PC-3 (cell line): ENCODE results near the gene ART4. TPM values are rescaled to one million over a fixed set of nuclear protein-coding genes. Genes with fewer than 3 reads are reported as not detected.
A peak's percentile ranks its signal among the peaks of the same experiment; 100 is the strongest.

Experiments used
- ATAC-seq: fragments of 200-7000 bp; cut with Tn5 transposase; 2 replicates; pipeline ENCODE4 v1.9.1; 2020; ENCODE audit warnings: mild to moderate bottlenecking, moderate library complexity
- BruUV-seq: library from RNA; stranded (reverse); fragments of 400-500 nt; replicated peaks from 2 replicates; lab custom pipeline; 2021; lab: Mats Ljungman, UMichigan
- CTCF ChIA-PET: fragments of 300-600 bp; sonication (Branson Sonifier 250); formaldehyde crosslinking; loops from one replicate; lab custom pipeline; 2022; ENCODE audit warnings: antibody characterized with exemption; lab: Charles Lee
- POLR2A ChIA-PET: fragments of 300-600 bp; sonication (Branson Sonifier 250); formaldehyde crosslinking; loops from one replicate; lab custom pipeline; 2022; ENCODE audit warnings: antibody characterized with exemption; ENCODE audit not compliant: unreplicated experiment; lab: Charles Lee
- DNase-seq: peaks from one replicate; pipeline ENCODE4 v3.0.0-alpha.2; 2015
- H2AFZ ChIP-seq: fragments of 300-600 bp; sonication (generic); 2 replicates; pipeline ENCODE4 v1.6.0; 2016; ENCODE audit warnings: antibody characterized with exemption, low read length
- H3F3A ChIP-seq: fragments of 300-600 bp; sonication (generic); one replicate; pipeline ENCODE4 v1.6.0; 2017; ENCODE audit warnings: antibody characterized with exemption, low read length, control low read depth, mild to moderate bottlenecking; ENCODE audit not compliant: unreplicated experiment
- H3K27ac ChIP-seq: fragments of 300-600 bp; sonication (generic); 2 replicates; pipeline ENCODE4 v1.5.1; 2016; ENCODE audit warnings: mild to moderate bottlenecking, low read length
- H3K27me3 ChIP-seq: fragments of 300-600 bp; sonication (generic); 2 replicates; pipeline ENCODE4 v1.6.1; 2016; ENCODE audit warnings: low read length, mixed read lengths
- H3K36me3 ChIP-seq: fragments of 300-600 bp; sonication (generic); 2 replicates; pipeline ENCODE4 v1.6.1; 2016; ENCODE audit warnings: low read depth, mixed run types, low read length, mixed read lengths
- H3K4me1 ChIP-seq: fragments of 300-600 bp; sonication (generic); 2 replicates; pipeline ENCODE4 v1.5.1; 2016; ENCODE audit warnings: low read length; ENCODE audit not compliant: insufficient read depth
- H3K4me2 ChIP-seq: fragments of 300-600 bp; sonication (generic); 2 replicates; pipeline ENCODE4 v1.6.0; 2016; ENCODE audit warnings: low read length
- H3K4me3 ChIP-seq: fragments of 300-600 bp; sonication (generic); 2 replicates; pipeline ENCODE4 v1.5.1; 2016; ENCODE audit warnings: mild to moderate bottlenecking, low read length, mixed read lengths
- H3K79me2 ChIP-seq: fragments of 300-600 bp; sonication (generic); 2 replicates; pipeline ENCODE4 v1.6.1; 2017; ENCODE audit warnings: low read length, mixed read lengths
- H3K9ac ChIP-seq: fragments of 300-600 bp; sonication (generic); 2 replicates; pipeline ENCODE4 v1.6.0; 2016; ENCODE audit warnings: mild to moderate bottlenecking, low read length
- H3K9me2 ChIP-seq: fragments of 300-600 bp; sonication (generic); replicated peaks from 2 replicates; pipeline ENCODE4 v1.6.1; 2016; ENCODE audit warnings: mixed run types, low read length, mixed read lengths
- H3K9me3 ChIP-seq: fragments of 300-600 bp; sonication (generic); 2 replicates; pipeline ENCODE4 v1.6.1; 2016; ENCODE audit warnings: low read length, mixed read lengths
- H4K20me1 ChIP-seq: fragments of 300-600 bp; sonication (generic); 2 replicates; pipeline ENCODE4 v1.6.1; 2016; ENCODE audit warnings: low read length, mixed read lengths
- EZH2 ChIP-seq: fragments of 300-600 bp; sonication (generic); IDR thresholded peaks from one replicate; pipeline ENCODE4 v1.6.1; 2017; ENCODE audit warnings: antibody characterized with exemption, mild to moderate bottlenecking, low read length; ENCODE audit not compliant: unreplicated experiment
- EZH2phosphoT487 ChIP-seq: fragments of 300-600 bp; sonication (generic); IDR thresholded peaks from 2 replicates; pipeline ENCODE4 v1.6.1; 2018; ENCODE audit warnings: mild to moderate bottlenecking, antibody characterized with exemption, low read length, borderline replicate concordance
- intact Hi-C: fragments of 100-400 bp; cut with micrococcal nuclease; formaldehyde crosslinking; loops from 2 replicates; pipeline ENCODE4 v1.9.0; 2023
- total RNA-seq: library from RNA; depleted of rRNA; stranded (reverse); fragments of >200 nt; gene quantifications from 2 replicates; pipeline ENCODE4 v1.2.3, GENCODE V29; 2014
- TF ChIP-seq, protein P1 (sequence below): fragments of 300-600 bp; sonication (generic); conservative IDR thresholded peaks from 2 replicates; pipeline ENCODE4 v1.5.1; 2017; ENCODE audit warnings: antibody characterized with exemption, low read depth, mild to moderate bottlenecking, low read length

The ART4 gene
- total RNA-seq, 1 experiment from 2014 or later = not detected

- peak; percentile 61 for DNase-seq
- Histone ChIP-seq H3K4me3 (no peak overlapping the region), H2AFZ (no peak overlapping the region), H3K27me3 (no peaks in the 10 kb centered on the region), H3K4me1 (no peaks in the 10 kb centered on the region), H4K20me1 (no peaks in the 10 kb centered on the region), H3K36me3 (no peaks in the 10 kb centered on the region), H3K9me2 (no peaks in the 10 kb centered on the region), H3K9ac (no peak overlapping the region), H3K9me3 (no peaks in the 10 kb centered on the region), H3K79me2 (no peaks in the 10 kb centered on the region), H3K27ac (no peak overlapping the region), H3F3A (no peaks in the 10 kb centered on the region), H3K4me2 (no peak overlapping the region)
- ChIA-PET CTCF (interaction anchor here (0.5 kb wide), 1 partner anchor 14 kb away, joined by 4 read pairs; no protein-coding TSS in a partner anchor), POLR2A (no interaction called here)
- BruUV-seq = no TSS peak
- ATAC-seq = peak; percentile 87
- intact Hi-C loops = loop anchor here (1.0 to 5.0 kb wide), 3 partner anchors 34 to 411 kb away; partner anchors contain the start of gene RERG
- TF ChIP-seq EZH2 = no peak
- TF ChIP-seq EZH2phosphoT487 = no peak
- TF ChIP-seq, protein P1, sequence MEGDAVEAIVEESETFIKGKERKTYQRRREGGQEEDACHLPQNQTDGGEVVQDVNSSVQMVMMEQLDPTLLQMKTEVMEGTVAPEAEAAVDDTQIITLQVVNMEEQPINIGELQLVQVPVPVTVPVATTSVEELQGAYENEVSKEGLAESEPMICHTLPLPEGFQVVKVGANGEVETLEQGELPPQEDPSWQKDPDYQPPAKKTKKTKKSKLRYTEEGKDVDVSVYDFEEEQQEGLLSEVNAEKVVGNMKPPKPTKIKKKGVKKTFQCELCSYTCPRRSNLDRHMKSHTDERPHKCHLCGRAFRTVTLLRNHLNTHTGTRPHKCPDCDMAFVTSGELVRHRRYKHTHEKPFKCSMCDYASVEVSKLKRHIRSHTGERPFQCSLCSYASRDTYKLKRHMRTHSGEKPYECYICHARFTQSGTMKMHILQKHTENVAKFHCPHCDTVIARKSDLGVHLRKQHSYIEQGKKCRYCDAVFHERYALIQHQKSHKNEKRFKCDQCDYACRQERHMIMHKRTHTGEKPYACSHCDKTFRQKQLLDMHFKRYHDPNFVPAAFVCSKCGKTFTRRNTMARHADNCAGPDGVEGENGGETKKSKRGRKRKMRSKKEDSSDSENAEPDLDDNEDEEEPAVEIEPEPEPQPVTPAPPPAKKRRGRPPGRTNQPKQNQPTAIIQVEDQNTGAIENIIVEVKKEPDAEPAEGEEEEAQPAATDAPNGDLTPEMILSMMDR = peak; percentile 77
Observed at GRCh38 chr12:14810953-14811483, 32.3 kb downstream of the ART4 start.

- TF ChIP-seq, protein P1 = no peak
- no peaks in the 10 kb centered on the region for H3K9me2 ChIP-seq
- H3K4me1 ChIP-seq = no peaks in the 10 kb centered on the region
- ChIA-PET POLR2A (no interaction called here), CTCF (interaction anchor here (0.5 to 0.6 kb wide), 2 partner anchors 15 to 370 kb away, joined by 3 to 4 read pairs; no protein-coding TSS in a partner anchor)
- no peak overlapping the region for H3K4me3 ChIP-seq
- no peaks in the 10 kb centered on the region for H3K27me3 ChIP-seq
- no peak overlapping the region for H3K9ac ChIP-seq
- H3K4me2 ChIP-seq = no peak overlapping the region
- H3F3A ChIP-seq = no peaks in the 10 kb centered on the region
- no peak overlapping the region for H2AFZ ChIP-seq
- no TSS peak for BruUV-seq
- DNase-seq (no peak), ATAC-seq (no peak)
- H3K9me3 ChIP-seq = no peaks in the 10 kb centered on the region
- no peak overlapping the region for H3K27ac ChIP-seq
- no peaks in the 10 kb centered on the region for H3K79me2 ChIP-seq
- H3K36me3 ChIP-seq = no peaks in the 10 kb centered on the region
- H4K20me1 ChIP-seq = no peaks in the 10 kb centered on the region
- intact Hi-C loops = loop anchor here (2.0 to 5.0 kb wide), 2 partner anchors 34 to 412 kb away; partner anchors contain the start of gene RERG
Observed at GRCh38 chr12:14810167-14810952, 33.0 kb downstream of the ART4 start.
